Activated naive CD8-positive, alpha-beta T cell treated with anti-CD3 and anti-CD28 coated beads, Interleukin-2, amount 50 U/mL, for 16 hours (primary cell): Measurements from ENCODE around the gene GPR55.

ENCODE experiments used
- DNase-seq: peaks from one replicate; pipeline ENCODE4 v3.0.0-alpha.2; 2020; ENCODE audit warnings: low read depth, low spot score

Gene GPR55

GRCh38 chr2:230934231-230935129, 9.4 kb upstream of the GPR55 start:
- no peak for DNase-seq

- no peak for DNase-seq
Measured at GRCh38 chr2:230933521-230934180, 8.6 kb upstream of the GPR55 start.

GRCh38 chr2:230932556-230933511, 7.8 kb upstream of the GPR55 start:
- DNase-seq: no peak

- no peak for DNase-seq
Measured at GRCh38 chr2:230931556-230932231, 6.7 kb upstream of the GPR55 start.

GRCh38 chr2:230930928-230931555, 6.0 kb upstream of the GPR55 start:
- no peak for DNase-seq

- no peak for DNase-seq
Measured at GRCh38 chr2:230930149-230930780, 5.2 kb upstream of the GPR55 start.

- no peak for DNase-seq
Measured at GRCh38 chr2:230929381-230930148, 4.5 kb upstream of the GPR55 start.

- DNase-seq: no peak
Measured at GRCh38 chr2:230928701-230929380, 3.8 kb upstream of the GPR55 start.

- DNase-seq: no peak
Measured at GRCh38 chr2:230927711-230928341, 2.8 kb upstream of the GPR55 start.

GRCh38 chr2:230925879-230926765, 1.1 kb upstream of the GPR55 start:
- no peak for DNase-seq

- DNase-seq: no peak
Measured at GRCh38 chr2:230925443-230925878, 419 bp upstream of the GPR55 start.

- no peak for DNase-seq
Measured at GRCh38 chr2:230924092-230924469, 961 bp downstream of the GPR55 start.

- DNase-seq: no peak
Measured at GRCh38 chr2:230922951-230923717, 1.9 kb downstream of the GPR55 start.

GRCh38 chr2:230921806-230922595, 3.0 kb downstream of the GPR55 start:
- no peak for DNase-seq

GRCh38 chr2:230920167-230920566, 4.9 kb downstream of the GPR55 start:
- DNase-seq: no peak

- no peak for DNase-seq
Measured at GRCh38 chr2:230919681-230920080, 5.4 kb downstream of the GPR55 start.
